B cell (primary cell): ENCODE measurements around the gene RTL1. TPM values are rescaled to one million over a fixed set of nuclear protein-coding genes. Genes with fewer than 3 reads are reported as not detected.

ENCODE experiments used
- ATAC-seq: fragments of 200-7000 bp; cut with Tn5 transposase; one replicate; pipeline ENCODE4 v1.10.0; 2021; ENCODE audit warnings: low read depth, mild to moderate bottlenecking, moderate number of reproducible peaks, moderate library complexity
- CTCF ChIA-PET: fragments of 350-600 bp; sonication (Branson Sonifier 250); formaldehyde crosslinking; loops from one replicate; lab custom pipeline; 2021; ENCODE audit warnings: antibody characterized with exemption, inconsistent platforms; lab: Charles Lee
- POLR2A ChIA-PET: fragments of 350-600 bp; sonication (Branson Sonifier 250); formaldehyde crosslinking; loops from one replicate; lab custom pipeline; 2021; ENCODE audit warnings: antibody characterized with exemption; lab: Charles Lee
- DNase-seq: peaks from one replicate; pipeline ENCODE4 v3.0.0; 2013
- H2AFZ ChIP-seq: 2 replicates; pipeline ENCODE4 v1.6.1; 2012; ENCODE audit warnings: mild to moderate bottlenecking, low read depth, low read length; ENCODE audit not compliant: insufficient read depth, poor library complexity, severe bottlenecking
- H3K27ac ChIP-seq, 2 donors: 1 replicate in 1 of 2; 2 replicates in 1 of 2; pipeline ENCODE4 v1.5.1; 2012 to 2013; ENCODE audit warnings: low read length in 2 of 2, mild to moderate bottlenecking in 2 of 2, moderate library complexity in 1 of 2
- H3K27me3 ChIP-seq, 4 experiments: fragments of 200-600 bp in 1 of 4; sonication (generic) in 1 of 4; replicated peaks in 1 of 4; 1 replicate in 2 of 4; 2 replicates in 2 of 4; pipeline versions ENCODE4 v1.6.1 to v1.7.0; 2013 to 2016; ENCODE audit warnings: low read length in 3 of 4, mild to moderate bottlenecking in 2 of 4, mixed read lengths in 1 of 4, moderate library complexity in 1 of 4; ENCODE audit not compliant: insufficient read depth in 4 of 4, control insufficient read depth in 3 of 4; ENCODE audit errors: control extremely low read depth in 1 of 4
- H3K36me3 ChIP-seq, 2 experiments: replicated peaks in 1 of 2; 1 replicate in 1 of 2; 2 replicates in 1 of 2; pipeline versions ENCODE4 v1.6.1 to v1.7.1; 2013; ENCODE audit warnings: low read length in 1 of 2; ENCODE audit not compliant: insufficient read depth in 2 of 2, control insufficient read depth in 1 of 2; ENCODE audit errors: control extremely low read depth in 1 of 2, extremely low read depth in 1 of 2
- H3K4me1 ChIP-seq, 2 donors: fragments of 200-600 bp in 1 of 2; sonication (generic) in 1 of 2; 1 replicate in 1 of 2; 2 replicates in 1 of 2; pipeline versions ENCODE4 v1.5.1 to v1.6.1; 2013 to 2017; ENCODE audit warnings: low read length in 2 of 2; ENCODE audit not compliant: control insufficient read depth in 2 of 2, insufficient read depth in 2 of 2
- H3K4me2 ChIP-seq: replicated peaks from 2 replicates; pipeline ENCODE3; 2012; ENCODE audit warnings: mild to moderate bottlenecking, low read depth, low read length; ENCODE audit not compliant: poor library complexity, severe bottlenecking
- H3K4me3 ChIP-seq, 5 experiments: fragments of 200-600 bp in 1 of 5; sonication (generic) in 1 of 5; 1 replicate in 3 of 5; 2 replicates in 2 of 5; pipeline versions ENCODE4 v1.5.1 to v1.7.0; 2011 to 2016; ENCODE audit warnings: low read length in 4 of 5, mild to moderate bottlenecking in 4 of 5, low read depth in 2 of 5, control low read depth in 1 of 5, moderate library complexity in 1 of 5; ENCODE audit not compliant: insufficient read depth in 1 of 5; ENCODE audit errors: control extremely low read depth in 1 of 5, extremely low read depth in 1 of 5
- H3K79me2 ChIP-seq: fragments of 200-600 bp; sonication (generic); one replicate; pipeline ENCODE4 v1.6.0; 2016; ENCODE audit warnings: low read length; ENCODE audit not compliant: control insufficient read depth, insufficient read depth
- H3K9ac ChIP-seq: fragments of 200-600 bp; sonication (generic); 2 replicates; pipeline ENCODE4 v1.6.1; 2017; ENCODE audit warnings: mild to moderate bottlenecking, low read length, moderate library complexity
- H3K9me3 ChIP-seq, 3 donors: one replicate each; pipeline versions ENCODE4 v1.6.1 to v1.7.1; 2013; ENCODE audit warnings: low read length in 2 of 3; ENCODE audit not compliant: control insufficient read depth in 2 of 3, insufficient read depth in 1 of 3; ENCODE audit errors: control extremely low read depth in 1 of 3
- H4K20me1 ChIP-seq: 2 replicates; pipeline ENCODE4 v1.6.0; 2012; ENCODE audit warnings: mild to moderate bottlenecking, low read length; ENCODE audit not compliant: insufficient read depth, control insufficient read depth, poor library complexity, severe bottlenecking
- H3K27ac Mint-ChIP-seq: one replicate; pipeline ENCODE4 v1.8.0; 2021; ENCODE audit warnings: mixed read lengths
- H3K27me3 Mint-ChIP-seq: one replicate; pipeline ENCODE4 v1.8.0; 2021; ENCODE audit warnings: mixed read lengths
- H3K4me1 Mint-ChIP-seq: one replicate; pipeline ENCODE4 v1.8.0; 2021; ENCODE audit warnings: mixed read lengths
- H3K4me3 Mint-ChIP-seq: one replicate; pipeline ENCODE4 v1.8.0; 2021; ENCODE audit warnings: mixed read lengths
- H3K9me3 Mint-ChIP-seq: one replicate; pipeline ENCODE4 v1.8.0; 2022; ENCODE audit warnings: mixed read lengths; ENCODE audit not compliant: insufficient read depth
- CTCF ChIP-seq: fragments of 200-600 bp; IDR thresholded peaks from one replicate; pipeline ENCODE4 v1.8.0; 2022; ENCODE audit warnings: antibody characterized with exemption, mild to moderate bottlenecking
- EZH2 ChIP-seq: IDR thresholded peaks from 2 replicates; pipeline ENCODE4 v1.6.1; 2012; ENCODE audit warnings: borderline replicate concordance, low read depth, mild to moderate bottlenecking, moderate library complexity, low read length; ENCODE audit not compliant: insufficient read depth, poor library complexity, severe bottlenecking
- WGBS: methylation state at CpG from one replicate; pipeline ENCODE4 v1.1.5; 2013; ENCODE audit warnings: missing lambda C conversion rate; ENCODE audit not compliant: insufficient coverage; 5-methylcytosine and 5-hydroxymethylcytosine counted together
- intact Hi-C: fragments of 100-400 bp; cut with micrococcal nuclease; formaldehyde crosslinking; loops from one replicate; pipeline ENCODE4 v1.10.0; 2022
- polyA plus RNA-seq: library from polyadenylated mRNA; depleted of rRNA; stranded (reverse); fragments of >200 nt; gene quantifications from 2 replicates; pipeline ENCODE4 v1.2.3, GENCODE V29; 2012
- total RNA-seq, 2 donors: library from RNA; stranded (reverse); fragments of 120-200 nt in 1 of 2; gene quantifications; 1 replicate in 1 of 2; 2 replicates in 1 of 2; pipeline versions ENCODE4 v1.2.3 to v1.2.4, GENCODE V29; 2013 to 2022

The RTL1 gene
- total and polyA plus RNA-seq, 2 donors (not counting 1 experiment from before 2014, with no cell fraction given), result not detected

GRCh38 chr14:100865682-100866591, 37.6 kb downstream of the RTL1 start:
- ATAC-seq, result no peak
- H3K27ac ChIP-seq, result no peak overlapping the region

More at GRCh38 chr14:100865682-100866591, 37.6 kb downstream of the RTL1 start:
- no peaks in the 10 kb centered on the region for H3K9me3 Mint-ChIP-seq
- Histone ChIP-seq H3K36me3 (no peaks in the 10 kb centered on the region), H4K20me1 (no peaks in the 10 kb centered on the region), H2AFZ (no peak overlapping the region), H3K79me2 (no peaks in the 10 kb centered on the region), H3K9ac (no peak overlapping the region), H3K4me3 (no peak overlapping the region), H3K9me3 (peaks cover 0 to 9% (median 0%) of the 10 kb centered on the region in 3 donors), H3K27me3 (no peaks in the 10 kb centered on the region), H3K4me2 (no peak overlapping the region), H3K4me1 (no peaks in the 10 kb centered on the region)
- no peak for TF ChIP-seq CTCF
- no peak for TF ChIP-seq EZH2
- H3K4me3 Mint-ChIP-seq, result no peak overlapping the region
- no peaks in the 10 kb centered on the region for H3K27me3 Mint-ChIP-seq
- intact Hi-C loops, result no loop called here
- 89% methylated on average over 16 of the region's 22 CpGs for WGBS
- ChIA-PET POLR2A (no interaction called here), CTCF (no interaction called here)
- DNase-seq, result no peak
- no peak overlapping the region for H3K27ac Mint-ChIP-seq
- no peaks in the 10 kb centered on the region for H3K4me1 Mint-ChIP-seq
